ENCODE data around the gene GPR89B.
"Not testable (repeated sequence)": the region's sequence is repeated elsewhere in the genome, so short reads cannot be mapped to it uniquely, and the experiment has no call there.

GPR89B gene

DNA sequence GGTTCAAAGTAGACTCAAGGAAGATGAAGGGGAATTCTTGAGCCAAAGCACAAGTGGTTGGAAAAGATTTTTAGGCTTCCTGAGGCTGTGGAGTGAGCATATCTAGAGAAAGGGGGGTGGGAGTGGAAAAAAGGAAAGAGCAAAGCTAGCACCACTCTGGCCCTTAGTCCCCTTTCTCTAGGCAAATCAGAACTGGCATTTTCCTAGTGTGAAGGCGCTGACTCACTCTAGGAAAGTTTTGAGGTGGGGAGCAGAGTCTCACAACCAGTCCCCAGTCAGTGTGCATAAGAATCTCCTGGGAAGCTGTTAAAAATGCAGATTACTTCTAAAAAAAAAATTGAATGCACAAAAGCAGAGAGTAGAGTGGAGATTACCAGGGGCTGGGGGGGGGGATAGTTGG is 3.4 kb upstream of the GPR89B start:
- Histone ChIP-seq H3K27ac (no peak overlapping the region), H3K4me3 (ENCODE audit: low read depth in 1 of 2, low read length in 1 of 2) (no peak overlapping the region), H3K9me3 (no peaks in the 10 kb centered on the region), H3K36me3 (no peaks in the 10 kb centered on the region), H3K4me1 (ENCODE audit: control insufficient read depth in 1 of 2, insufficient read depth in 1 of 2, low read depth in 1 of 2, low read length in 1 of 2) (peaks cover 3 to 4% of the 10 kb centered on the region in 2 experiments), H3K27me3 (peaks cover 3% of the 10 kb centered on the region)
- TF ChIP-seq, protein P1, sequence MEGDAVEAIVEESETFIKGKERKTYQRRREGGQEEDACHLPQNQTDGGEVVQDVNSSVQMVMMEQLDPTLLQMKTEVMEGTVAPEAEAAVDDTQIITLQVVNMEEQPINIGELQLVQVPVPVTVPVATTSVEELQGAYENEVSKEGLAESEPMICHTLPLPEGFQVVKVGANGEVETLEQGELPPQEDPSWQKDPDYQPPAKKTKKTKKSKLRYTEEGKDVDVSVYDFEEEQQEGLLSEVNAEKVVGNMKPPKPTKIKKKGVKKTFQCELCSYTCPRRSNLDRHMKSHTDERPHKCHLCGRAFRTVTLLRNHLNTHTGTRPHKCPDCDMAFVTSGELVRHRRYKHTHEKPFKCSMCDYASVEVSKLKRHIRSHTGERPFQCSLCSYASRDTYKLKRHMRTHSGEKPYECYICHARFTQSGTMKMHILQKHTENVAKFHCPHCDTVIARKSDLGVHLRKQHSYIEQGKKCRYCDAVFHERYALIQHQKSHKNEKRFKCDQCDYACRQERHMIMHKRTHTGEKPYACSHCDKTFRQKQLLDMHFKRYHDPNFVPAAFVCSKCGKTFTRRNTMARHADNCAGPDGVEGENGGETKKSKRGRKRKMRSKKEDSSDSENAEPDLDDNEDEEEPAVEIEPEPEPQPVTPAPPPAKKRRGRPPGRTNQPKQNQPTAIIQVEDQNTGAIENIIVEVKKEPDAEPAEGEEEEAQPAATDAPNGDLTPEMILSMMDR (IDR thresholded peaks at IDR 0.05): no peak

DNA sequence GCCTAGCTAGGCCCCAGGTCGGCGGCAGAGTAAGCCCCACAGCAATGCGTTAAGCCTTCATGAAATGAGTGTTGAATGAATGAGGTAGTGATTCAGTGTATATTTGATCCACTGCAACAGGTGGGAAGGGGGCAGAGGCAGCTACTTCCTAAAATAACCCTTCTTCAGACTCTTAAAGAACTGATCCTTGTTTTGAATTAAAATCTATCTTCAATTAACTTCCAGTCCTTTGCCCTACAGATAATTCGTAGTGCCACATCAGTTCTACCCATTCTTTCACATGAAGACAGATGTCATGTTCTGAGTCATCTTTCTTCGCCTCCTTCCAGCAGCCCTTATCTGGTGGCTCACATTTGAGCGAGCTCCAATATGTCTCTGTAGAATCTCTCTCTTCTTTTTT is 1.0 kb upstream of the GPR89B start:
- H3K4me3 ChIP-seq (ENCODE audit: low read depth in 1 of 2, low read length in 1 of 2); H3K9me3 ChIP-seq; H3K27me3 ChIP-seq; H3K36me3 ChIP-seq; H3K27ac ChIP-seq; H3K4me1 ChIP-seq (ENCODE audit: control insufficient read depth in 1 of 2, insufficient read depth in 1 of 2, low read depth in 1 of 2, low read length in 1 of 2): not testable (repeated sequence)

DNA sequence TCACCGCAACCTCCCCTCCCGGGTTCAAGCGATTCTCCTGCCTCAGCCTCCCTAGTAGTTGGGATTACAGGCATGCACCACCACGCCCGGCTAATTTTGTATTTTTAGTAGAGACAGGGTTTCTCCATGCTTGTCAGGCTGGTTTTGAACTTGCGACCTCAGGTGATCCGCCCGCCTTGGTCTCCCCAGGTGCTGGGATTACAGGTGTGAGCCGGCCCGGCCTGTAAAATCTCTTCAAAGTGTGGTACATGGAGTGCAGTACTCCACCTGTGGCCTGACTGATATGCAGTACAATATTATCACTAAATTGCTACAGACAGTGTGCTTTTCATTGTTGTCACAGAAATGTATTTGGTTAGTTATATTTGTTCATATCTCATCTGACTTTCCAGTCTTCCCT is 531 bp upstream of the GPR89B start:
- not testable (repeated sequence) for H3K9me3 ChIP-seq; H3K4me3 ChIP-seq (ENCODE audit: low read depth in 1 of 2, low read length in 1 of 2); H3K36me3 ChIP-seq; H3K27ac ChIP-seq; H3K4me1 ChIP-seq (ENCODE audit: control insufficient read depth in 1 of 2, insufficient read depth in 1 of 2, low read depth in 1 of 2, low read length in 1 of 2); H3K27me3 ChIP-seq

DNA sequence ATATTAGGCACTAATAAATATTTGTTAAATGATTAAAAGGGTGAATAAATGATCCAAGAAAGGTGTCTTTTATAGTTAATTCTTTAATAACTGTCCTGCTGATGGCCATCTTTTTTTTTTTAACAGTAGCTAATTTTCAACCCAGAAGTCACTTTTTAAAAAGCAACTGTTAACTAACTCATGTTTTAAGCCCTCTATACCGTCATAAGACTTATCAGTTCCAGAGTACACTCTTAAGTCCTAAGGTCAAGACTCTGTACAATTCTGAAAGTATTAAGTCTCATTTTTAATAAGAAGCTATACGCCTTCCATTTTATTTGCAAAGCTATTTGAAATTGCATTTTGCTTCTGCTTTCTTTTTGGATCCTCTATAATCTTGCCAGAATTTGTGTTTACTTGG is 2.9 kb downstream of the GPR89B start:
- H3K4me1 ChIP-seq (ENCODE audit: control insufficient read depth in 1 of 2, insufficient read depth in 1 of 2, low read depth in 1 of 2, low read length in 1 of 2); H3K36me3 ChIP-seq; H3K4me3 ChIP-seq (ENCODE audit: low read depth in 1 of 2, low read length in 1 of 2); H3K9me3 ChIP-seq; H3K27me3 ChIP-seq; H3K27ac ChIP-seq: not testable (repeated sequence)

DNA sequence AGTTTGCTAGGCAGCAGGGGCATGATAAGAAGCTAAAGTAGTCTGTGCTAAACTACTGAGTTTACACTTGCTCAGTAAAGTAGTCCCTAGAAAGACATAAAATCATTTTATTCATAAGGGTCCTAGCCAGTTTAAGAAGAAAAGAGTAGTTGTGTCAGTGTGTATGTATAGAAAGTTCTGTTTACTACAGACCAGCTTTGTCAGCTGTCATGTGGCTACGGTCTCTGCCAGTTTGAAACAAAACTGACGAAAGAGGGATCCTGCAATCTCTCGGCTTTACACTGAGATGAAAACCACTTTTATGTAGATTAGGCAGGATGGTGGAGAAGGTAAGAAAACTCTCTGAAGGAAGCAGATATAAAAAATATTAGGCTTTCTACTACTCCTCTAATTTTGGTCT is 7.1 kb downstream of the GPR89B start:
- not testable (repeated sequence) for H3K27ac ChIP-seq; H3K36me3 ChIP-seq; H3K27me3 ChIP-seq; H3K9me3 ChIP-seq; H3K4me1 ChIP-seq (ENCODE audit: control insufficient read depth in 1 of 2, insufficient read depth in 1 of 2, low read depth in 1 of 2, low read length in 1 of 2); H3K4me3 ChIP-seq (ENCODE audit: low read depth in 1 of 2, low read length in 1 of 2)

DNA sequence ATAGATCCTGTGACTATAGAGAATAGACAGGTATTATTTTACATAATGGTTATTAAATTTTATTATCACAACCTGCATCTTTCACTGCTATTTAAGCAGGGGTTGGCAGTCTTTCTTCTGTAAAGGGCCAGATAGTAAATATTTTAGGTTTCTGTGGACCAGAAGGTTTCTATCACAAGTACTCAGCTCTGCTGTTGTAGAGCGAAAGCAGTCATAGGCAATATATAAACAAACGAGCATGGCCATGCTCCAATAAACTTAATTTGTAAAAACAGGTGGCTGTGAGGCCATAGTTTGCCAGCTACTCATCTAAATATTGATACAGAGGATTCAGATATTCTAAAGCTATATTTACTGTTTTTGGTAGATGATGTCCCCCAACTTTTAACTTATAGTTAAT is 12.2 kb downstream of the GPR89B start:
- not testable (repeated sequence) for H3K36me3 ChIP-seq; H3K27ac ChIP-seq; H3K4me1 ChIP-seq (ENCODE audit: control insufficient read depth in 1 of 2, insufficient read depth in 1 of 2, low read depth in 1 of 2, low read length in 1 of 2); H3K9me3 ChIP-seq; H3K4me3 ChIP-seq (ENCODE audit: low read depth in 1 of 2, low read length in 1 of 2); H3K27me3 ChIP-seq

DNA sequence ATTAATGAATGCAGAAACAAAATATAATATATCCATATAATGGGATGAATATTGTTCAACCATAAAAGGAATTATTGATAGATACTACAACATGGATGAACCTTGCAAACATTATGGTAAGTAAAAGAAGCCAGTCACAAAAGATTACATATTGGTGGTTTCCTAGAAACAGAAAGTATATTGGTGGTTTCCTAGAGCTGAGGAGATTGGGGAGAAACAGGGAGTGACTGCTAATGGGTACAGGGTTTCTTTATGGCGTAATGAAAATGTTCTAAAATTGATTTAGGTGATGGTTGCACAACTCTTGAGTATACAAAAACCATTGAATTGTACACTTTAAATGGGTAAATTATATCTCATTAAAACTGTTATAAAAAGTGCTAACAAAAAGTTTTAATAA is 14.3 kb downstream of the GPR89B start:
- not testable (repeated sequence) for H3K4me1 ChIP-seq (ENCODE audit: control insufficient read depth in 1 of 2, insufficient read depth in 1 of 2, low read depth in 1 of 2, low read length in 1 of 2); H3K36me3 ChIP-seq; H3K4me3 ChIP-seq (ENCODE audit: low read depth in 1 of 2, low read length in 1 of 2); H3K27me3 ChIP-seq; H3K27ac ChIP-seq; H3K9me3 ChIP-seq

DNA sequence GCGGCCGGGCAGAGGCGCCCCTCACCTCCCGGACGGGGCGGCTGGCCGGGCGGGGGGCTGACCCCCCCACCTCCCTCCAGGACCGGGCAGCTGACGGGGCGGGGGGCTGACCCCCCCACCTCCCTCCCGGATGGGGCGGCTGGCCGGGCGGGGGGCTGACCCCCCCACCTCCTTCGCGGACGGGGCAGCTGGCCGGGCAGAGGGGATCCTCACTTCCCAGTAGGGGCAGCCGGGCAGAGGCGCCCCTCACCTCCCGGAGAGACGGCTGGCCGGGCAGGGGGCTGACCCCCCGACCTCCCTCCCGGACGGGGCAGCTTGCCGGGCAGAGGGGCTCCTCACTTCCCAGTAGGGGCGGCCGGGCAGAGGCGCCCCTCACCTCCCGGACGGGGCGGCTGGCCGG is 21.3 kb downstream of the GPR89B start:
- H3K27me3 ChIP-seq; H3K4me3 ChIP-seq (ENCODE audit: low read depth in 1 of 2, low read length in 1 of 2); H3K36me3 ChIP-seq; H3K4me1 ChIP-seq (ENCODE audit: control insufficient read depth in 1 of 2, insufficient read depth in 1 of 2, low read depth in 1 of 2, low read length in 1 of 2); H3K27ac ChIP-seq; H3K9me3 ChIP-seq: not testable (repeated sequence)

DNA sequence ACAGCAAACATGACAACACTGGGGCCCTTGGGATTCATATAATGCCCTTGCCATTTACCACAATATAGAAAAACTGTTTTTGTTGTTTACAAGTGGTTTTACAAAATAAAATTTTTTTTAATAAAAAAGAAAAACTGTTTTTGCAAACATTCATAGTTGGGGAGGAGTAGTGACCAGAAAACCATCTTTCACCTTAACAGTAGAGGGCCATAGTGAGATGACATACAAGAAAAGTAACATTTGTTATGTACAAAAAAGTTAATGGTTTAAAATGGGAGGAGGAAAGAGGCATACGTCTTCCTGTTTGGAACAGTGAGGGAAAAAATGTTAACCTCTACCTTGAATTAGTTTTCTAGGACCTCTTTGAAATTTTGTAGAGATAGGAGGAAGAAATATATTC is 30.7 kb downstream of the GPR89B start:
- H3K4me1 ChIP-seq (ENCODE audit: control insufficient read depth in 1 of 2, insufficient read depth in 1 of 2, low read depth in 1 of 2, low read length in 1 of 2); H3K9me3 ChIP-seq; H3K27me3 ChIP-seq; H3K36me3 ChIP-seq; H3K27ac ChIP-seq; H3K4me3 ChIP-seq (ENCODE audit: low read depth in 1 of 2, low read length in 1 of 2): not testable (repeated sequence)

DNA sequence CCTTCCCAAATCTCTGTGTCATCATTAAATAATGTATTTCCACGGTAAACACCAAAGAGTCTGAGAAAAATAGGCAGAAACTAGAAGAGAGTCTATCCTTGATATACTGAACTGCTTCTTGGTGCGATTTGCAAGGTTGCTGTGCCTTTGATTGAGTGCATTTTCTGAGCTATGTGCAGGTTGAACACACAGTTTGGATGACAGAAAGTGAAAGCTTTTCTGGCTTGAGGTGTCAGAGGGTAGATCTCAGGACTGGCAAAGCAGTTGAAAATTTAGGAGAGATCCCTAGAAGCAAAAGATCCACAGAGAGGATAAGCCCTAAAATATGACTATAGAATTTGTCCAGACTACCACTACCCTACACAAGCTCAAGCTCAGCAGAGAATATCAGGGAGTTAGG is 31.5 kb downstream of the GPR89B start:
- H3K27ac ChIP-seq; H3K4me3 ChIP-seq (ENCODE audit: low read depth in 1 of 2, low read length in 1 of 2); H3K4me1 ChIP-seq (ENCODE audit: control insufficient read depth in 1 of 2, insufficient read depth in 1 of 2, low read depth in 1 of 2, low read length in 1 of 2); H3K27me3 ChIP-seq; H3K36me3 ChIP-seq; H3K9me3 ChIP-seq: not testable (repeated sequence)

DNA sequence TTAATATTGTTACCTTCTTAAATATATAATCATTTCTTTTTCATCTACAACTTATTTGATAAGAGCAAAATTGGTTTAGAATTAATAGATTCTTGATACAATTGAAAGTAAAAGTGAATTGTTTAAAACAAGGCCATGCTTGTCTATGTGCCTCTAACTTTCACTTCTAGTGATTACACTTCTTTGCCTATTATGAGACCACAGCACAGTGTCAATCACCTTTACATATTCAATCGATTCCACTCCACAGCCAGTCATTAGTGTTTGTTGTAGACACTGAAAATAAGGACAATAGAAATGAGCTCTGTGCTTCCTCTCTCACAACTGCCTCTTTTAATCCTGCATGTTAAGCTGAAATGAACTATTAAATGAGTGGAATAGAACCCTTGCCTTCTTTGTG is 36.4 kb downstream of the GPR89B start:
- H3K4me1 ChIP-seq (ENCODE audit: control insufficient read depth in 1 of 2, insufficient read depth in 1 of 2, low read depth in 1 of 2, low read length in 1 of 2); H3K4me3 ChIP-seq (ENCODE audit: low read depth in 1 of 2, low read length in 1 of 2); H3K27ac ChIP-seq; H3K36me3 ChIP-seq; H3K9me3 ChIP-seq; H3K27me3 ChIP-seq: not testable (repeated sequence)

DNA sequence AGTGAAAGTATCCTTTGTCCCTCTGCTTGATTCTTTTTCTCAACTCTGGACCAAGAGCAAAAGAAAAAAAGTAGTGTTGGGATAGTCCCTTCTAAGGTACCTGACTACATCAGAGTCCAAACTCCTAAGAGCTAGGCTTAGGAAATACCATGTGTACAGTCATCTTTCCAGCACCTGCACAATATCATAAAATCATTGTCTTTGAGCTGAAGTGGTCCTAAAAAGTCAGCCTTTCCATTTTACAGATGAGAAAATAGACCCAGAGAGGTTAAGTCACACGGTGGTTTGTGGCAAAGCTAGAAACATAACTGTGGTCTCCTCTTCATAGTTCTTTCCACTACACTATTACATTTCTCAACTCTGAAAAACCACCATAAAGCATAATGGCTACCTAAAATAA is 38.4 kb downstream of the GPR89B start:
- H3K27ac ChIP-seq; H3K9me3 ChIP-seq; H3K27me3 ChIP-seq; H3K4me1 ChIP-seq (ENCODE audit: control insufficient read depth in 1 of 2, insufficient read depth in 1 of 2, low read depth in 1 of 2, low read length in 1 of 2); H3K4me3 ChIP-seq (ENCODE audit: low read depth in 1 of 2, low read length in 1 of 2); H3K36me3 ChIP-seq: not testable (repeated sequence)

DNA sequence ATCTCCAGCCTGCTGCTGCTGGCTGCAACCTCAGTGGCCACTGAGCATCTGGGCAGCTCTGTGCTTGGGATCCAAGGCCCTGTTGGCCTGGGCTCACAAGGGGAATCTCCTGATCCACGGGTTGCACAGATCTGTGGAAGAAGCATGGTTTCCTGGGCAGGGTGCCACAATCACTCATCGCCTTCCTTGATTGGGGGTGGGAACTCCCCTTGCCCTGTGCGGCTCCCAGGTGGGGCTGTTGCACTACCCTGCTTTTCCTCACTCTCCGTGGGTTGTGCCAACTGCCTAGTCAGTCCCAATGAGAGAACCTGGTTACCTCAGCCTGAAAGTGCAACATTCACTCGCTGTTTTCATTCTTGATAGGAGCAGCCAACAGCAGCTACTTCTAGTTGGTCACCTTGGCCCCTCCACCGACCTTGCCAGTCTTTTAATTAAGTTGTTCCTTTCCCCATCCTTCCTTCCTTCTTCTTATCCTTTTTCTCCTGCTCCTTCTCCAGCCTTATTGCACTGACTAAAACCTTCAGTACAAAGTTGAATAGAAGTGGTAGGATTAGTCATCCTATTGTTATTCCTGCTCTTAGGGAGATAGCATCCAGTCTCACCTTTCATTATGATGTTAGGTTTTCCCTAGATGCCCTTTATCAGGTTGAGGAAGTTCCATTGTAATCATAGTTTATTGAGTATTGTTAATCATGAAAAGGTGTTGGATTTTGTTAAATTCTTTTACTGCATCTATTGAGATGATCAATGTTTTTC is 50.9 kb downstream of the GPR89B start:
- H3K4me1 ChIP-seq (ENCODE audit: control insufficient read depth in 1 of 2, insufficient read depth in 1 of 2, low read depth in 1 of 2, low read length in 1 of 2); H3K27me3 ChIP-seq; H3K36me3 ChIP-seq; H3K9me3 ChIP-seq; H3K4me3 ChIP-seq (ENCODE audit: low read depth in 1 of 2, low read length in 1 of 2); H3K27ac ChIP-seq: not testable (repeated sequence)

DNA sequence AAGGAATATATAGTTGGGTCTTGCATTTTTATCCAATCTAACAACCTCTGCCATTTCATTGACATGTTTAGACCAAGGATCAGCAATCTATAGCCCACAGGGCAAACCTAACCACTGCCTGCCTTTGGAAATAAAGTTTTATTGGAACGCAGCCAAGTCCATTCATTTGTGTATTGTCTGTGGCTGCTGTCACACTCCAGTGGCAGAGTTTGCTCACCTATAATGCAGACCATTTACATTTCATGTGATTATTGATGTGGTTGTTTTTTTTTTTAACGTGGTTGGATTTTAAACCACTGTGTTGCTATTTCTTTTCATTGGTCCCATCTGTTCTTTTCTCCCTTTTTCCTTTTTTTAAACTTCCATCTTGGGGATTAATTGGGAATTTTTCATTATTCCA is 57.2 kb downstream of the GPR89B start:
- H3K4me3 ChIP-seq (ENCODE audit: low read depth in 1 of 2, low read length in 1 of 2); H3K27ac ChIP-seq; H3K4me1 ChIP-seq (ENCODE audit: control insufficient read depth in 1 of 2, insufficient read depth in 1 of 2, low read depth in 1 of 2, low read length in 1 of 2); H3K9me3 ChIP-seq; H3K27me3 ChIP-seq; H3K36me3 ChIP-seq: not testable (repeated sequence)
